Gastrocnemius medialis (tissue), 4 donors: ENCODE measurements around the gene SEC22A. TPM values are rescaled to one million over a fixed set of nuclear protein-coding genes. Genes with fewer than 3 reads are reported as not detected.

Experiments
- ATAC-seq, 2 donors: fragments of 150-250 bp; one replicate each; pipeline ENCODE4 v1.9.1; 2016
- DNase-seq, 2 donors: peaks; one replicate each; pipeline ENCODE4 v3.0.0-alpha.2; 2019
- H3K27ac ChIP-seq, 4 donors: fragments of 200-600 bp; sonication (generic); 1 replicate in 1 of 4; 2 replicates in 3 of 4; pipeline ENCODE4 v1.5.1; 2016 to 2018; ENCODE audit warnings: mild to moderate bottlenecking in 2 of 4, moderate library complexity in 1 of 4
- H3K27me3 ChIP-seq, 3 donors: fragments of 200-600 bp; sonication (generic) in 2 of 3; 1 replicate in 1 of 3; 2 replicates in 2 of 3; pipeline versions ENCODE4 v1.5.1 to v1.6.0; 2016 to 2019; ENCODE audit warnings: mild to moderate bottlenecking in 1 of 3, moderate library complexity in 1 of 3
- H3K36me3 ChIP-seq, 2 donors: fragments of 200-600 bp; sonication (generic) in 1 of 2; one replicate each; pipeline ENCODE4 v1.5.1; 2017 to 2018
- H3K4me1 ChIP-seq, 2 donors: fragments of 200-600 bp; sonication (generic) in 1 of 2; one replicate each; pipeline ENCODE4 v1.5.1; 2016 to 2017; ENCODE audit warnings: mild to moderate bottlenecking in 2 of 2
- H3K4me3 ChIP-seq, 4 donors: fragments of 200-600 bp; sonication (generic) in 3 of 4; 1 replicate in 1 of 4; 2 replicates in 3 of 4; pipeline ENCODE4 v1.5.1; 2016 to 2019; ENCODE audit warnings: mild to moderate bottlenecking in 2 of 4
- H3K9me3 ChIP-seq, 3 donors: fragments of 200-600 bp; sonication (generic) in 2 of 3; 1 replicate in 1 of 3; 2 replicates in 2 of 3; pipeline ENCODE4 v1.5.1; 2016 to 2019
- CTCF ChIP-seq, 5 experiments: fragments of 450-650 bp in 3 of 5; fragments of 200-600 bp in 2 of 5; sonication (generic) in 2 of 5; IDR thresholded peaks in 4 of 5; conservative IDR thresholded peaks in 1 of 5; 1 replicate in 4 of 5; 2 replicates in 1 of 5; pipeline ENCODE4 v1.5.1; 2016 to 2019; ENCODE audit warnings: antibody characterized with exemption in 5 of 5, mild to moderate bottlenecking in 3 of 5, moderate library complexity in 3 of 5
- POLR2A ChIP-seq, 2 donors: fragments of 450-650 bp; IDR thresholded peaks; one replicate each; pipeline ENCODE4 v1.6.1; 2017; ENCODE audit warnings: antibody characterized with exemption in 2 of 2, mild to moderate bottlenecking in 2 of 2, moderate library complexity in 2 of 2
- in situ Hi-C, 4 donors: fragments of 200-750 bp; cut with MboI; loops; one replicate each; pipeline versions ENCODE4 v1.15.0 to v1.8.0; 2017; ENCODE audit warnings: low sequenced_read_pairs in 4 of 4
- intact Hi-C: fragments of 100-400 bp; cut with DNase I; formaldehyde crosslinking; loops from one replicate; pipeline ENCODE4 v1.15.1; 2023; ENCODE audit warnings: low total_unique reads
- total RNA-seq, 4 donors: library from RNA; depleted of rRNA; stranded (reverse); fragments of >200 nt; gene quantifications; one replicate each; pipeline versions ENCODE4 v1.1.0 to v1.2.3, GENCODE V29; 2016

The SEC22A gene
- total RNA-seq, 4 donors from 2014 or later: 13.8 to 22.6 (median 16.8) TPM

DNA sequence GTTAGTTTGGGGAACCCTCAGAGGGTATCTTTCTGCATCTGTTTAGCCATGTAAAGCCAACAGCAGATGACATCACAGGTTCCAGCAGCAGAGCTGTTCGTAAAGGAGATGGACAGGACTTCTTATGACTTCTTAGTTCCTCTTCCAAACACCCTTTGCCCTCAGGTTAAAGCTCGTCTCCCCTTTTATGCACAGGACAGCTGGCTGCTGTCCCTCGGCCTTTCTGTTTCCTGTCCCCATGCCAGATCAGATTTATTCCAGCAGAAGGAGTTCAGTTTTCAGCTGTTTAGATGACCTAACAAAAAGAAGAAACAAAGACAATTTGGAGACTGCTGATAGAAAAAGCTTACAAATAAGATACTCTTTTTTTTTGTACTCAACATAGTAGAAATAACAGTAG lies 45.1 kb downstream of the SEC22A start:
- DNase-seq: no peak
- H3K4me1 ChIP-seq: peaks cover 0 to 8% of the 10 kb centered on the region in 2 donors
- no peak for ATAC-seq
- no peak overlapping the region for H3K27ac ChIP-seq
- intact Hi-C loops: no loop called here
- H3K9me3 ChIP-seq: no peaks in the 10 kb centered on the region
- no peaks in the 10 kb centered on the region for H3K27me3 ChIP-seq
- no peak overlapping the region for H3K4me3 ChIP-seq
- in situ Hi-C loops: no loop called here
- no peak for TF ChIP-seq CTCF (IDR thresholded peaks at IDR 0.05 in 4 of 5, conservative IDR thresholded peaks at IDR 0.05 in 1 of 5)
- no peak for TF ChIP-seq POLR2A (IDR thresholded peaks at IDR 0.05)
- peaks cover 0 to 6% of the 10 kb centered on the region in 2 donors for H3K36me3 ChIP-seq

GRCh38 chr3:123256256-123256655 lies 54.5 kb downstream of the SEC22A start:
- Histone ChIP-seq H3K4me1 (no peaks in the 10 kb centered on the region), H3K36me3 (peaks cover 0 to 5% of the 10 kb centered on the region in 2 donors), H3K27me3 (no peaks in the 10 kb centered on the region), H3K27ac (no peak overlapping the region), H3K4me3 (no peak overlapping the region), H3K9me3 (no peaks in the 10 kb centered on the region)
- in situ Hi-C loops: loop anchor here in 2 of 4 donors (25.0 kb wide), 1 partner anchor 319 kb away; no protein-coding TSS in a partner anchor
- ATAC-seq (no peak), DNase-seq (no peak)
- TF ChIP-seq POLR2A (IDR thresholded peaks at IDR 0.05): no peak
- no peak for TF ChIP-seq CTCF (IDR thresholded peaks at IDR 0.05 in 4 of 5, conservative IDR thresholded peaks at IDR 0.05 in 1 of 5)
- intact Hi-C loops: loop anchor here (5.0 kb wide), 1 partner anchor 229 kb away; the partner anchor contains the start of gene SEMA5B

DNA sequence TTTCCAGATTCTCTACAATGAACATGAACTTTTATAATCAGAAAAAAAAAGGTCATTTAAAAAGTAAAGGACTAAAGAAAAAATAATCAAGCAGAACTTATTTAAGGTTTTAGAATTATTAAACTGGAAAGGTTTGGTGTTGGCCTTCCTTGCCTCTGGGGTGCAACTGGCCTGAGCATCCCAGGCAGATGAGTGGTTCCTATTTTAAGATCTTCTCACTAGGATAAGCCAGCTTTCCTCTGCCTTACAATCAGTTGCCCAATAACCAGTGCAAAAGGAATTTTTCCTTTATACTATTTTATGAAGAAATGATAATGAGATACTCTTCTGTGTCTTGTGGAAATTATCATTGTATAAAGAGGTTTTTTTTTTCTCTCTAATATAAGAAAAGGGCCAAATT lies 56.6 kb downstream of the SEC22A start:
- ATAC-seq (no peak), DNase-seq (no peak)
- Histone ChIP-seq H3K36me3 (no peaks in the 10 kb centered on the region), H3K9me3 (no peaks in the 10 kb centered on the region), H3K4me1 (no peaks in the 10 kb centered on the region), H3K4me3 (no peak overlapping the region), H3K27ac (no peak overlapping the region), H3K27me3 (no peaks in the 10 kb centered on the region)
- no peak for TF ChIP-seq POLR2A (IDR thresholded peaks at IDR 0.05)
- no peak for TF ChIP-seq CTCF (IDR thresholded peaks at IDR 0.05 in 4 of 5, conservative IDR thresholded peaks at IDR 0.05 in 1 of 5)
- in situ Hi-C loops: loop anchor here in 2 of 4 donors (25.0 kb wide), 1 partner anchor 321 kb away; no protein-coding TSS in a partner anchor
- intact Hi-C loops: loop anchor here (2.0 to 5.0 kb wide), 2 partner anchors 231 to 316 kb away; partner anchors contain the start of gene SEMA5B

- H3K4me3 ChIP-seq: no peak overlapping the region
- no peaks in the 10 kb centered on the region for H3K27me3 ChIP-seq
- no peak for TF ChIP-seq POLR2A (IDR thresholded peaks at IDR 0.05)
- peak in 2 of 5 experiments; percentile 47 to 49 for TF ChIP-seq CTCF (IDR thresholded peaks at IDR 0.05 in 4 of 5, conservative IDR thresholded peaks at IDR 0.05 in 1 of 5)
- H3K4me1 ChIP-seq: no peaks in the 10 kb centered on the region
- intact Hi-C loops (loop anchor here (2.0 to 5.0 kb wide), 2 partner anchors 232 to 316 kb away; partner anchors contain the start of gene SEMA5B), in situ Hi-C loops (loop anchor here in 2 of 4 donors (25.0 kb wide), 1 partner anchor 322 kb away; no protein-coding TSS in a partner anchor)
- H3K36me3 ChIP-seq: no peaks in the 10 kb centered on the region
- no peak overlapping the region for H3K27ac ChIP-seq
- ATAC-seq (no peak), DNase-seq (no peak)
- no peaks in the 10 kb centered on the region for H3K9me3 ChIP-seq
Measured at GRCh38 chr3:123258811-123259420, 57.2 kb downstream of the SEC22A start.
